LNCaP clone FGC (cell line): Measurements from ENCODE around the gene CD2AP.
A peak's percentile ranks its signal among the peaks of the same experiment; 100 is the strongest.

Experiments
- DNase-seq: peaks from one replicate; pipeline ENCODE4 v3.0.0-alpha.2; 2011; ENCODE audit warnings: low read depth
- H3K4me3 ChIP-seq: 2 replicates; pipeline ENCODE4 v1.5.1; 2011; ENCODE audit warnings: mild to moderate bottlenecking, low read depth, low read length, control low read depth
- TF ChIP-seq, protein P1 (sequence below): IDR thresholded peaks from 2 replicates; pipeline ENCODE4 v1.5.1; 2012; ENCODE audit warnings: mild to moderate bottlenecking; ENCODE audit not compliant: control insufficient read depth, insufficient read depth; ENCODE audit errors: extremely low read depth

The CD2AP gene

DNA sequence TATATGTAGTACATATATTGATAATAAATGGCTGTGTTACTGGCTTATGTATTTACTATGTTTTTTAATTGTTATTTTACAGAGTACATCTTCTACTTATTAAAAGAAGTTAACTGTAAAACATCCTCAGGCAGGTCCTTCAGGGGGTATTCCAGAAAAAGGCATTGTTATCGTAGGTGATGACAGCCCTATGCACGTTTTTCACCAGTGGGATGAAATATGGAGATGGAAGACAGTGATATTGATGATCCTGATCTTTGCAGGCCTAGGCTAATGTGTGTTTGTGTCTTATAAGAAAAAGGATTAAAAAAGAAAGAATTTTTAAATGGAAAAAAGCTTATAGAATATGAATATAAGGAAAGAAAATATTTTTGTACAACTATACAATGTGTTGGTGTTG, 7.5 kb downstream of the CD2AP start:
- peak; percentile 59 for DNase-seq
- TF ChIP-seq, protein P1, sequence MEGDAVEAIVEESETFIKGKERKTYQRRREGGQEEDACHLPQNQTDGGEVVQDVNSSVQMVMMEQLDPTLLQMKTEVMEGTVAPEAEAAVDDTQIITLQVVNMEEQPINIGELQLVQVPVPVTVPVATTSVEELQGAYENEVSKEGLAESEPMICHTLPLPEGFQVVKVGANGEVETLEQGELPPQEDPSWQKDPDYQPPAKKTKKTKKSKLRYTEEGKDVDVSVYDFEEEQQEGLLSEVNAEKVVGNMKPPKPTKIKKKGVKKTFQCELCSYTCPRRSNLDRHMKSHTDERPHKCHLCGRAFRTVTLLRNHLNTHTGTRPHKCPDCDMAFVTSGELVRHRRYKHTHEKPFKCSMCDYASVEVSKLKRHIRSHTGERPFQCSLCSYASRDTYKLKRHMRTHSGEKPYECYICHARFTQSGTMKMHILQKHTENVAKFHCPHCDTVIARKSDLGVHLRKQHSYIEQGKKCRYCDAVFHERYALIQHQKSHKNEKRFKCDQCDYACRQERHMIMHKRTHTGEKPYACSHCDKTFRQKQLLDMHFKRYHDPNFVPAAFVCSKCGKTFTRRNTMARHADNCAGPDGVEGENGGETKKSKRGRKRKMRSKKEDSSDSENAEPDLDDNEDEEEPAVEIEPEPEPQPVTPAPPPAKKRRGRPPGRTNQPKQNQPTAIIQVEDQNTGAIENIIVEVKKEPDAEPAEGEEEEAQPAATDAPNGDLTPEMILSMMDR, result no peak
- H3K4me3 ChIP-seq, result peak overlapping the region; percentile 19; the same call in 1 of the 2 replicates

DNA sequence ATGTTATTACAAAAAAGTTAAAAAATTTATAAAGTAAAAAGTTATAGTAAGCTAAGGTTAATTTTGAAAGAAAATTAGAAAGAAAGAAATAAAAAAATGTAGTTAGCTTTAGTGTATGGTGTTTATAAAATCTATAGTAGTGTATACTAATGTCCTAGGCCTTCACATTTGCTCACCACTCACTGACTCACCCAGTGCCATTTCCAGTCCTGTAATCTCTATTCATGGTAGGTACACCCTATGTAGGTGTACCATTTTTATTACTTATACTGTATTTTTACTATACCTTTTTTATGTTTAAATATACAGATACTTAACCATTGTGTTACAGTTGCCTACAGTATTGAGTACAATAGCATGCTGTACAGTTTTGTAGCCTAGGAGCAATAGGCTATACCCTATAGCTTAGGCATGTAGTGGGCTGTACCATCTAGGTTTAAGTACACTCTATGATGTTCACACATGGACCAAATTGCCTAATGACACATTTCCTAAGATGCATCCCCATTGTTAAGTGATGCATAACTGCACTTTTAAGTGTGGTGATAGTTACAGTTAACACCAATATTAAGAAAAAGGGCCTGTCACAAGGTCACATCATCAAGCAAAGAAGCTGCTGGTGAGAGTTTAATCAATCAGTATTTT, 8.0 kb downstream of the CD2AP start:
- H3K4me3 ChIP-seq, result no peak overlapping the region
- TF ChIP-seq, protein P1, result no peak
- DNase-seq, result no peak

DNA sequence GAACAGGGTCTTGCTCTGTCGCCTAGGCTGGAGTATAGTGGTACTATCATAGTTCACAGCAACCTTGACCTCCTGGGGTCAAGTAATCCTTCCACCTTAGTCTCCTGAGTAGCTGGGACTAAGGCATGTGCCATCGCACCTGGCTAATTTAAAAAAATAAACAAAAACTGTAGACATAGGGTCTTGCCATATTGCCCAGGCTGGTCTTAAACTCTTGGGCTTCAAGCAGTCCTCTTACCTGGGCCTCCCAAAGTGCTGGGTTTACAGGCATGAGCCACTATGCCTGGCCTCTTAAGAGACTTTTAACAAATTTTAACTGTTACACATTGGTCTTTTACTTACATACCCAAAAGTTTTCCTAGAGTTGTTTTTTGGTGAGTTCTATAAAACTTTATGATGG, 12.4 kb downstream of the CD2AP start:
- no peak overlapping the region for H3K4me3 ChIP-seq
- TF ChIP-seq, protein P1, result no peak
- no peak for DNase-seq

DNA sequence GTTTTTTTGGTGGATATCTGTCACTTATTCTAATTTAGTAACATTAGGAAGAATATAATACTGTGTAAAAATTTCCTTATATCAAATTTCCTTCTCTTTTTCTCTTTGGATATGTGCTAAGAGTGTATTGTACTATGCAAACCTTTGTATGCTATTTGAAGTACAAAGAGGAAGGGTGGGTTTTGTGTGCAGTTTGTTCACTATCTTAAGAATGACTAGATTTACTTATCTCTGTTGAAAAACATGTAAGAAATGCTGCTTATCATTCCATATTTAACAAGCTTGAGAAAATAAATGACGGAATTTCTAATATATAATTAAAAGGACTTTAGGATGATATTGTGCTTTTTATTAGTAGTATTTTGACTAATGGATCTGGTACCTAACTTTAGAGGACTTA, 13.1 kb downstream of the CD2AP start:
- no peak for DNase-seq
- H3K4me3 ChIP-seq, result no peak overlapping the region
- TF ChIP-seq, protein P1, result no peak

DNA sequence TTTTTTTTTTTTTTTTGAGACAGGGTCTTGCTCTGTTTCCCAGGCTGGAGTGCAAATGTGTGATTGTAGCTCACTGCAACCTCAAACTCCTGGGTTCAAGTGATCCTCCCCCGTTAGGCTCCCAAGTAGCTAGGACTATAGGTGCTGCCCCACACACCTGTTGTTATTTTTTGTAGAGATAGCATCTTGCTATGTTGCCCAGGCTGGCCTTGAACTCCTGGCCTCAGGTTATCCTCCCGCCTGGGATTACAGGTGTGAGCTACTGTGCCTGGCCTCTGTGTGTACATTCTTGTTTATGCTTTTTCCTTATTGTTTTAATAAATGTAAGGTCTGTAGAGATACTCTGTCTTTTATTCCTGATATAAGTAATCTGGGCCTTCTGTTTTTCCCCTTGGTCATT, 14.8 kb downstream of the CD2AP start:
- no peak overlapping the region for H3K4me3 ChIP-seq
- TF ChIP-seq, protein P1, result no peak
- no peak for DNase-seq

DNA sequence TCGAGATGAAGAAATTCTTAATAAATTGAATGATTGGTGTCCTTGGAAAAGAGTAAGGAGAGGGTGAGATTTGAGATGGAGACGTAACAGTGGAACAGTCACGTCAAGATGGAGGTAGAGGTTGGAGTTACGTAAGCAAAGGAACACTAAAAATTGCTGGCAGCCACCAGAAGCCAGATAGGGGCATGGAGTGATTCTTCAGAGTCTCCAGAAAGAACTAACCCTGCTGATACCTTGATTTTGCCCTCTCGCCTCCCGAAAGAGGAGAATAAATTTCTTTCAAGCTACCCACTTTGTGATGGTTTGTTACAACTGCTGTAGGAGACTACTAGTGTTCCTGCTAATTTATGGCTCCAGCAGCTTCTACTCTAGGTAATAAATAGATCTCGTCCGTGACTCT, 17.6 kb downstream of the CD2AP start:
- TF ChIP-seq, protein P1, result no peak
- no peak for DNase-seq
- no peak overlapping the region for H3K4me3 ChIP-seq

DNA sequence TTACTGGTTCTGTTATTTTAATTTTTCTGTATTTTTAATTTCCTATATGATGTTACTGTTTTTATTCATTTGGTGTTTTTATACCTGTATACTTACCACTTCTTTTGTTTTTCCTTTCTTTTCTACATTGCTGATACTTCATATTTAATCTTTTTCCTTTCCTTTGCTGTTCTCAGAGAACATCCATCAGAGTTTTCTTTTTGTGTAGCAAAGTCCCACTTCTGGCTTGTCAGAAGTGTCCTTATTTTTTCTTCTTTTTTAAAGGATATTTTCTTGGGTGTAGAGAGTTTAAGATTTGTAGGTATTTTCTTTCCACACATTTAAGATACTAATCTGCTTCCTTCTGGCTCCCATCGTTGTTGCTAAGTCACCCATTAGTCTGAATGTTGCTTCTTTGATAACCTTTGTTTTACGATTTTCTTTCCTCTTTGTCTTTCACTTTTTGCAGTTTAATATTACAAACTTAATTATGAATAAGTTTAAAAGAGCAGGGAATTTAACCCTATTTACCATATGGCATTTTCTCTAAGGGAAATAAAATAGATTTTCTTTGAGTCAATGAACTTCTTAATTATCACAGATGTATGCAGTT, 18.5 kb downstream of the CD2AP start:
- no peak for DNase-seq
- H3K4me3 ChIP-seq, result no peak overlapping the region
- TF ChIP-seq, protein P1, result no peak
